Measurements from ENCODE around the gene KRT34.

GRCh38 chr17:41402161-41402560 lies 20.1 kb upstream of the KRT34 start:
- TF ChIP-seq CTCF (conservative IDR thresholded peaks at IDR 0.05; ENCODE audit: low read length) (no peak), EZH2phosphoT487 (IDR thresholded peaks at IDR 0.05; ENCODE audit: borderline replicate concordance, low read depth, low read length) (no peak)

Measured in OCI-LY7 (cell line).